Measurements from ENCODE around the gene HIPK3. TPM values are rescaled to one million over a fixed set of nuclear protein-coding genes. Genes with fewer than 3 reads are reported as not detected.

HIPK3 gene
- total and polyA plus RNA-seq, 10 of the 15 experiments (the other 5 are each of a cell fraction or from before 2014, with no cell fraction given) = 3.4 to 26.5 (median 13.6) TPM

- peak overlapping the region; percentile 93 for H3K4me2 ChIP-seq (ENCODE audit: control insufficient read depth, insufficient read depth)
- SMC1A ChIA-PET (ENCODE audit: uncharacterized antibody, unreplicated experiment) = interaction anchor here (0.6 to 6.7 kb wide), 12 partner anchors 8 to 218 kb away, joined by 3 to 44 read pairs (median 4); partner anchors contain the start of gene CSTF3
- DNase-seq (ENCODE audit: low read depth, low spot score) = no peak
- POLR2A ChIA-PET = interaction anchor here (0.5 kb wide), 1 partner anchor 47 kb away, joined by 3 read pairs; no protein-coding TSS in a partner anchor
- peak; percentile 93 for TF ChIP-seq SPI1 (IDR thresholded peaks at IDR 0.05; ENCODE audit: borderline replicate concordance, insufficient read depth, low read depth, low read length)
- TF ChIP-seq BHLHE40 (IDR thresholded peaks at IDR 0.05; ENCODE audit: borderline replicate concordance in 1 of 2, low read depth in 2 of 2, low read length in 1 of 2) = no peak
- TF ChIP-seq EP300 (IDR thresholded peaks at IDR 0.05; ENCODE audit: borderline replicate concordance in 1 of 2, control insufficient read depth in 1 of 2, low read depth in 2 of 2, low read length in 2 of 2) = no peak
- no peak for TF ChIP-seq BRCA1 (IDR thresholded peaks at IDR 0.05; ENCODE audit: low read depth, low read length)
- no peak for TF ChIP-seq RELA (IDR thresholded peaks at IDR 0.05; ENCODE audit: borderline replicate concordance, partially characterized antibody)
- peak in 1 of 2 experiments; percentile 34; a peak in 2 of 4 replicates for TF ChIP-seq IKZF2 (IDR thresholded peaks at IDR 0.05)
- TF ChIP-seq PKNOX1 (IDR thresholded peaks at IDR 0.05) = peak; percentile 50; the same call in 1 of the 2 replicates
- TF ChIP-seq ATF3 (IDR thresholded peaks at IDR 0.05; ENCODE audit: borderline replicate concordance, extremely low read depth, low read depth, low read length) = no peak
- 0 out of 2 replicates have a peak, but pooled peaks have one; percentile 41 for TF ChIP-seq ZNF24 (IDR thresholded peaks at IDR 0.05)
- peak overlapping the region; percentile 75 for H3K27ac ChIP-seq (ENCODE audit: control insufficient read depth, insufficient read depth)
- peaks cover 55% of the 10 kb centered on the region for H3K79me2 ChIP-seq (ENCODE audit: control insufficient read depth, insufficient read depth, low read length)
- in situ Hi-C loops (cut with MboI) (loop anchor here (10.0 kb wide), 1 partner anchor 367 kb away; no protein-coding TSS in a partner anchor), intact Hi-C loops (cut with micrococcal nuclease; ENCODE audit: unreplicated experiment) (no loop called here)
- CTCF ChIA-PET = interaction anchor here (0.7 to 3.5 kb wide), 10 partner anchors 14 to 362 kb away, joined by 3 to 30 read pairs (median 3); no protein-coding TSS in a partner anchor
- RAD21 ChIA-PET (ENCODE audit: unreplicated experiment) = interaction anchor here (0.9 to 3.9 kb wide), 4 partner anchors 60 to 160 kb away, joined by 3 to 18 read pairs (median 3); partner anchors contain the start of gene CSTF3
- 0 out of 2 replicates have a peak overlapping the region, but pooled peaks have one; percentile 13 for H3K4me3 ChIP-seq
- H3K9ac ChIP-seq (ENCODE audit: control insufficient read depth, insufficient read depth, low read length) = peak overlapping the region; percentile 12; the same call in 1 of the 2 replicates
- H3K9me3 ChIP-seq (replicated peaks; ENCODE audit: control insufficient read depth, insufficient read depth, low read length) = no peaks in the 10 kb centered on the region
- no peaks in the 10 kb centered on the region for H3K27me3 ChIP-seq (replicated peaks in 1 of 2; ENCODE audit: control insufficient read depth in 2 of 2, insufficient read depth in 2 of 2, low read length in 1 of 2)
- no peaks in the 10 kb centered on the region for H3K36me3 ChIP-seq (ENCODE audit: control insufficient read depth in 2 of 2, insufficient read depth in 2 of 2, low read length in 1 of 2)
- peaks cover 26% of the 10 kb centered on the region for H3K4me1 ChIP-seq (ENCODE audit: control insufficient read depth, insufficient read depth, low read length)
- H4K20me1 ChIP-seq (ENCODE audit: control insufficient read depth, insufficient read depth) = no peaks in the 10 kb centered on the region
- FAIRE-seq = no peak
- no TSS peak for BruUV-seq (replicated peaks)
- no peak overlapping the region for H2AFZ ChIP-seq (ENCODE audit: control insufficient read depth, low read depth, low read length)
- ATAC-seq = peak; percentile 69
Measured at GRCh38 chr11:33321422-33321821, 64.2 kb downstream of the HIPK3 start.
